Aorta (tissue), 5 donors: ENCODE data around the gene MET. TPM values are rescaled to one million over a fixed set of nuclear protein-coding genes. Genes with fewer than 3 reads are reported as not detected.
A peak's percentile ranks its signal among the peaks of the same experiment; 100 is the strongest.

ENCODE experiments used
- ATAC-seq: fragments of 200-7000 bp; cut with Tn5 transposase; one replicate; pipeline ENCODE4 v1.9.1; 2022; ENCODE audit warnings: moderate library complexity; ENCODE audit not compliant: low FRiP score
- DNase-seq, 2 donors: peaks; one replicate each; pipeline ENCODE4 v3.0.0-alpha.2; 2020
- H3K27ac ChIP-seq, 2 donors: one replicate each; pipeline ENCODE4 v1.5.1; 2013; ENCODE audit warnings: low read length in 2 of 2, mild to moderate bottlenecking in 2 of 2, moderate library complexity in 2 of 2, control low read depth in 1 of 2, inconsistent platforms in 1 of 2, low read depth in 1 of 2
- H3K27me3 ChIP-seq, 2 donors: one replicate each; pipeline ENCODE4 v1.6.1; 2013; ENCODE audit warnings: control low read depth in 1 of 2, low read length in 1 of 2, mild to moderate bottlenecking in 1 of 2, moderate library complexity in 1 of 2; ENCODE audit not compliant: insufficient read depth in 2 of 2, control insufficient read depth in 1 of 2
- H3K36me3 ChIP-seq, 2 donors: one replicate each; pipeline ENCODE4 v1.6.1; 2013; ENCODE audit warnings: control low read depth in 1 of 2, low read length in 1 of 2, mild to moderate bottlenecking in 1 of 2; ENCODE audit not compliant: insufficient read depth in 2 of 2, control insufficient read depth in 1 of 2
- H3K4me1 ChIP-seq, 2 donors: one replicate each; pipeline ENCODE4 v1.6.1; 2013; ENCODE audit warnings: low read length in 2 of 2, control low read depth in 1 of 2, mild to moderate bottlenecking in 1 of 2, moderate library complexity in 1 of 2; ENCODE audit not compliant: insufficient read depth in 2 of 2, control insufficient read depth in 1 of 2
- H3K4me3 ChIP-seq, 2 donors: one replicate each; pipeline ENCODE4 v1.5.1; 2013; ENCODE audit warnings: low read length in 2 of 2, control low read depth in 1 of 2, mild to moderate bottlenecking in 1 of 2
- H3K9me3 ChIP-seq: one replicate; pipeline ENCODE4 v1.6.1; 2013; ENCODE audit warnings: mild to moderate bottlenecking, low read length; ENCODE audit not compliant: control insufficient read depth
- WGBS, 2 donors: extraction: QIAGEN DNeasy Blood & Tissue Kit; methylation state at CpG; one replicate each; pipeline ENCODE4 v1.1.7; 2013; 5-methylcytosine and 5-hydroxymethylcytosine counted together
- intact Hi-C, 2 donors: fragments of 100-400 bp; cut with DNase I; formaldehyde crosslinking; loops; one replicate each; pipeline versions ENCODE4 v1.14.2 to v1.15.0; 2022
- polyA plus RNA-seq, 2 donors: library from polyadenylated mRNA; stranded (reverse); fragments of 200-250 nt; gene quantifications; one replicate each; pipeline ENCODE4 v1.2.3, GENCODE V29; 2013
- total RNA-seq, 2 donors: library from RNA; stranded (reverse); fragmentation: NEBNext Ultra II Directional; extraction: Animal tissue kit (Norgen Biotek cat#: 25700); gene quantifications; one replicate each; pipeline ENCODE4 v1.2.1, GENCODE V29; 2021
- donor health status: healthy with polysubstance abuse.
- donor health status: Bipolar disorder and iron deficiency.
- donor health status: DM: no; HTN: no; CAD: no.
- donor health status: DM: no; HTN: no; CAD: no.
- donor health status: DM: yes; HTN: yes; CAD: no.

Gene MET
- total and polyA plus RNA-seq, 4 donors: 0.79 to 24.6 (median 9.3) TPM

DNA sequence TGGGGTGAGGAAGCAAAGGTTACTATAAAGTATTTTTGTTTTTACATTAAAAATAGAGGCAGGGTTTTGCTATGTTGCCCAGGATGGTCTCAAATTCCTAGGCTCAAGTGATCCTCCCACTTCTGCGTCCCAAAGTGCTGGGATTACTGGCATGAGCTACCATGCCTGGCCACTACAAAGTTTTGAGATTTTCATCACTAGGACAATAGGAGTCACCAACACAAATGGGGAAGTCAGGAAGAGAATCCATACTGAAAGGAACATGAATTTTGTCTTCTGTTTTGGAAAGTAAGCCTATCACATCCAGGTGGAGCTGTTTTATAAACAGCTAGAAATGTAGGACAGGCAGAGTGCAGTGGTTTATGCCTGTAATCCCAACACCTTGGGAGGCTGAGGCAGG is 170.4 kb downstream of the MET start:
- intact Hi-C loops: no loop called here
- Histone ChIP-seq H3K4me3 (no peak overlapping the region), H3K27me3 (no peaks in the 10 kb centered on the region), H3K4me1 (no peaks in the 10 kb centered on the region), H3K9me3 (no peaks in the 10 kb centered on the region), H3K27ac (no peak overlapping the region), H3K36me3 (no peaks in the 10 kb centered on the region)
- no peak for DNase-seq
- ATAC-seq: no peak
- WGBS, 2 donors: 68 to 71% methylated on average over 1 of the region's 1 CpG

DNA sequence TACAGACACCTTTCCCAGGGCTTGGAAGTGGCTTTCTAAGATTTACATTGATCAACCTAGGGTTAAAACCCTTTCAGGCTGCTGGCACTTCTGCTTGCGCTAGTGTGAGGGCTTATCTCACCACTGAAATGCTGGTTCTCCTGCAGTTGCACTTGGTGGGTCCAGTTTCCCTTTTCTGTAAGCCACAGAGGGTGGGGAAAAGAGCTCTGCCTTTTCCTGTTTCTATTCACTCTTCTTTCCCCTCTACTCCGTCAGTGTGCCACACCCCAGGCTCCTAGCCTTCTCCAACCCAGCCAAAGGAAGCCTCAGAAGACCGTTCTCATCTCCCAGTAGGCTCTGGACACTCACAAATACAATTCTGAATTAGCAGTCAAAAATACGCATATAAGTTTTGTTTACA is 171.4 kb downstream of the MET start:
- intact Hi-C loops: no loop called here
- DNase-seq: no peak
- ATAC-seq: peak; percentile 66
- no peak overlapping the region for H3K4me3 ChIP-seq
- no peaks in the 10 kb centered on the region for H3K27me3 ChIP-seq
- no peaks in the 10 kb centered on the region for H3K9me3 ChIP-seq
- 35 to 42% methylated on average over 4 of the region's 4 CpGs for WGBS, 2 donors
- no peaks in the 10 kb centered on the region for H3K36me3 ChIP-seq
- peak overlapping the region; percentile 14 to 59 for H3K27ac ChIP-seq
- no peaks in the 10 kb centered on the region for H3K4me1 ChIP-seq

Other genes with a start within 250 kb of the MET start
- 100 to 1,000 TPM in 1 of 2 donors, 10 to 100 TPM in 1; 86.7 to 131 TPM for gene CAV2, start 172.5 kb upstream of the MET start, total RNA-seq
- 10 to 100 TPM; 81.8 to 89.8 TPM for gene CAV2, start 172.5 kb upstream of the MET start, polyA plus RNA-seq
- gene CAV1, start 147.2 kb upstream of the MET start, total RNA-seq: 100 to 1,000 TPM; 229 to 230 TPM
- 100 to 1,000 TPM; 133 to 229 TPM for gene CAV1, start 147.2 kb upstream of the MET start, polyA plus RNA-seq
- 100 to 1,000 TPM; 256 to 345 TPM for gene CAPZA2, start 190.4 kb downstream of the MET start, total RNA-seq
- gene CAPZA2, start 190.4 kb downstream of the MET start, polyA plus RNA-seq: 100 to 1,000 TPM in 1 of 2 donors, 10 to 100 TPM in 1; 91.1 to 147 TPM